Measurements from ENCODE around the gene NCLN. TPM values are rescaled to one million over a fixed set of nuclear protein-coding genes. Genes with fewer than 3 reads are reported as not detected.

Gene NCLN
- total RNA-seq, 1 donor from 2014 or later: 12.2 TPM

DNA sequence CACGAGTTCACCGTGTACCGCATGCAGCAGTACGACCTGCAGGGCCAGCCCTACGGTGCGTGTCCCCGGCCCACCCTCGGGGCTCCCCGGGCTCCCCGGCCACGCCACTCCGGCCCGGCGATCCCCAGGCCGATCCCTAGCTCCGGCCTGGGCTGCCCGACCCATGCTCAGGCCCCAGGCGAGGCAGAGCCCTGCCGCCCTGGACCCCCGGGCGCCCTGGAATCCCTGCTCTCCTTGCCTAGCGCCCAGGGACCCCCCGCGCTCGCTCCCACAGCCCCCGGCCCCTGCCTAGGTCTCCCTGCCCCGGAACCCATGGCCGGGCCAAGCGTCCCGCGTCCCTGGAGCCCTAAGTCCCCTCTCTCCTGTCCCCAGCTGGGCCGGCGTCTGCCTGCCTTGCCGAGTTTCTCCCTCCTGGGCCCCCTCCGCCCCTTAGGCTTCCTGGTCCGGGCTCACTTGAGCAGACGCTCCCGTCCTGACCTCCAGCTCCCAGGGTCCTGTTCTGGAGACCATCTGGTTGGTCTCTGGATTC lies 494 bp downstream of the NCLN start:
- Histone ChIP-seq H4K20me1 (ENCODE audit: low read depth) (peaks cover 43% of the 10 kb centered on the region), H3K4me2 (peak overlapping the region; percentile 100), H3K9ac (peak overlapping the region; percentile 92), H3K27me3 (no peaks in the 10 kb centered on the region), H3K4me3 (peak overlapping the region; percentile 82), H2AFZ (replicated peaks) (peak overlapping the region; percentile 58), H3K9me3 (ENCODE audit: low read depth) (no peaks in the 10 kb centered on the region), H3K4me1 (peaks cover 10% of the 10 kb centered on the region), H3F3A (ENCODE audit: low read depth) (no peaks in the 10 kb centered on the region), H3K79me2 (ENCODE audit: low read depth) (peaks cover 47% of the 10 kb centered on the region), H3K27ac (no peak overlapping the region), H3K36me3 (no peaks in the 10 kb centered on the region)
- H3K36me3 Mint-ChIP-seq: no peaks in the 10 kb centered on the region
- H3K4me3 Mint-ChIP-seq: peak overlapping the region; percentile 92
- H3K4me1 Mint-ChIP-seq: peaks cover 14% of the 10 kb centered on the region
- H3K27me3 Mint-ChIP-seq (ENCODE audit: insufficient read depth, low read depth): peaks cover 5% of the 10 kb centered on the region
- H3K9me3 Mint-ChIP-seq: no peaks in the 10 kb centered on the region
- peak overlapping the region; percentile 72 for H3K27ac Mint-ChIP-seq
- no peak for TF ChIP-seq EZH2phosphoT487 (IDR thresholded peaks at IDR 0.05)
- no peak for TF ChIP-seq EZH2 (IDR thresholded peaks at IDR 0.05)
- peak; percentile 41 for DNase-seq (ENCODE audit: low spot score)

DNA sequence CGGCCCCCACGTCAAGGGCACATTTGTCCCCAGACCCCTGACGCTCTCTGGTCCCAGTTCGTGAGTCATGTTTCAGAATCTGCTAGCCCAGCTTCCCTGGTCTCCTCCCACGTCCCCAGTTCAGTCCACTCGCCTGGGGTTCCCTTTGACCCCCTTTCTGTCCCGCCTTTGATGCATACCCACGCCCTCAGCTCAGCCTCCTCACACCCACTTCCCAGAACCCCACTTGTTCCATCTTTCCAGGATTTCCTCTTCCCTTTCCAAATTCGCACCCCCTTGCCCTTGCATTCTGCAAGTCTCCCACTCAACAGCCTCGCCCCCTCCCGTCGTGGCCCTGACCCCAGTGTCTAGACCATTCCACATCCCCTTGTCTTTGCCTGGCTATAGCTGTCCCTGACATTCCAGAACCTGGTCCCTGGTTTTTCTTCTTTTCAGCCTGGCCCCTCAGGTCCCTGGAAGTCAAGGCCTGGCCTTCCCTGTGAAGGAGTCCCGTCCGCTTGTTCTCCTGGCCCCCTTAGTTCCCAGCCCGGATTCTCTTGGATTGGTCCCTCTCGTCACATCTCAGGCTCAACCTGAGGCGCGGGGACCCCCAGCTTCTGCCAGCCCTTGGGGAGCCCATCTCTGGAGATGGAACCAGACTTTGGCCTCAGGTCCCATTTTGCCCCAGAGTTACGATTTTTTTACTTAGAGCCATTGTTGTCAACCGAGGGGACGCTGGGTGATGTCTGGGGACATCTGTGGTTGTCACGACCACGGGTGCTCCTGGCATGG lies 1.3 kb downstream of the NCLN start:
- Histone ChIP-seq H3F3A (ENCODE audit: low read depth) (no peaks in the 10 kb centered on the region), H3K27me3 (no peaks in the 10 kb centered on the region), H3K4me2 (peak overlapping the region; percentile 100), H3K9ac (peak overlapping the region; percentile 92), H3K36me3 (no peaks in the 10 kb centered on the region), H3K27ac (no peak overlapping the region), H3K4me3 (peak overlapping the region; percentile 82), H4K20me1 (ENCODE audit: low read depth) (peaks cover 51% of the 10 kb centered on the region), H2AFZ (replicated peaks) (no peak overlapping the region), H3K79me2 (ENCODE audit: low read depth) (peaks cover 56% of the 10 kb centered on the region), H3K9me3 (ENCODE audit: low read depth) (no peaks in the 10 kb centered on the region), H3K4me1 (peaks cover 10% of the 10 kb centered on the region)
- no peaks in the 10 kb centered on the region for H3K9me3 Mint-ChIP-seq
- H3K27me3 Mint-ChIP-seq (ENCODE audit: insufficient read depth, low read depth): peaks cover 5% of the 10 kb centered on the region
- no peak for TF ChIP-seq EZH2 (IDR thresholded peaks at IDR 0.05)
- TF ChIP-seq, protein P1, sequence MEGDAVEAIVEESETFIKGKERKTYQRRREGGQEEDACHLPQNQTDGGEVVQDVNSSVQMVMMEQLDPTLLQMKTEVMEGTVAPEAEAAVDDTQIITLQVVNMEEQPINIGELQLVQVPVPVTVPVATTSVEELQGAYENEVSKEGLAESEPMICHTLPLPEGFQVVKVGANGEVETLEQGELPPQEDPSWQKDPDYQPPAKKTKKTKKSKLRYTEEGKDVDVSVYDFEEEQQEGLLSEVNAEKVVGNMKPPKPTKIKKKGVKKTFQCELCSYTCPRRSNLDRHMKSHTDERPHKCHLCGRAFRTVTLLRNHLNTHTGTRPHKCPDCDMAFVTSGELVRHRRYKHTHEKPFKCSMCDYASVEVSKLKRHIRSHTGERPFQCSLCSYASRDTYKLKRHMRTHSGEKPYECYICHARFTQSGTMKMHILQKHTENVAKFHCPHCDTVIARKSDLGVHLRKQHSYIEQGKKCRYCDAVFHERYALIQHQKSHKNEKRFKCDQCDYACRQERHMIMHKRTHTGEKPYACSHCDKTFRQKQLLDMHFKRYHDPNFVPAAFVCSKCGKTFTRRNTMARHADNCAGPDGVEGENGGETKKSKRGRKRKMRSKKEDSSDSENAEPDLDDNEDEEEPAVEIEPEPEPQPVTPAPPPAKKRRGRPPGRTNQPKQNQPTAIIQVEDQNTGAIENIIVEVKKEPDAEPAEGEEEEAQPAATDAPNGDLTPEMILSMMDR (IDR thresholded peaks at IDR 0.05): no peak
- no peak for TF ChIP-seq EZH2phosphoT487 (IDR thresholded peaks at IDR 0.05)
- peaks cover 14% of the 10 kb centered on the region for H3K4me1 Mint-ChIP-seq
- no peak for DNase-seq (ENCODE audit: low spot score)
- no peaks in the 10 kb centered on the region for H3K36me3 Mint-ChIP-seq
- peak overlapping the region; percentile 92 for H3K4me3 Mint-ChIP-seq
- H3K27ac Mint-ChIP-seq: peak overlapping the region; percentile 72

DNA sequence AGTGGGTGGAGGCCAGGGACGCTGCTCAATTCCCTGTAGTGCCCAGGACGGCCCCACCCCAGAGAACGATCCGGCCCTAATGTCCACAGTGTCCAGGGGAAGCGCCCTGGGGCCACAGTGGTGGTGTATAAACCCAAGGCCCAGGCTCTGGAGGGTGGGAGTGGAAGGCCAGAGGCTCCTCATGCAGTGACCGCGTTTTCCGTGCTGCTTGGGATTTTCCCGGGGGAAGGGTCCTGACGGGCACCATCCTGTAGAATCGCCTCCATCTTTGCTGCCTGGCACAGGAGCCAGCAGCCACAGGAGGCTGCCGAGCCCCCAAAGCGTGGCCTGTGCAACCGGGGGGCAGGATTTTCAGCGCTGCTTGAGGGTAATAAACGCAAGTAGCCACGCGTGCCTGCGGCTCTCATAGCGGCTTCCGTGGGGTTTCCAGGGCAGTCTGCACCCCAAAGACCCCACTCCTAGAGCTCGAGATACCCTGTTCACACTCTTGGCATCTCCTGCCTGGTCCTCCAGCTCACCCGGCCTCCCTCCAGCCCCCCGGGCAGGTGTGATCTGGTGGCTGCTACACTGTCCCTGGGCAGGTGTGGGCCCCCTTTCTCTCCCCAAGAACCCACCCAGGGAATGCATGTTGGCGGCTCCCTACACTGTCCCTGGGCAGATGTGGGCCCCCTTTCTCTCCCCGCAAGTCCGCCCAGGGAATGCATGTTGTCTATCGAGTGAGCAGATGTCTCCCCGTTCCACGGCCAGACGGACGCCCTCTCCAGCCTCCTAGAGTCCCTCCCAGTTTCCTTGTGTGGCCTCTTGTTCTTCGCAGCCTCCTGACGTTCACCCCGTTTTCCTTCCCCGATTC lies 2.2 kb downstream of the NCLN start:
- H3K27ac Mint-ChIP-seq: no peak overlapping the region
- peak overlapping the region; percentile 92 for H3K4me3 Mint-ChIP-seq

More for the DNA sequence above, 2.2 kb downstream of the NCLN start:
- H3K9me3 ChIP-seq (ENCODE audit: low read depth): no peaks in the 10 kb centered on the region
- Mint-ChIP-seq H3K36me3 (no peaks in the 10 kb centered on the region), H3K4me1 (peaks cover 14% of the 10 kb centered on the region), H3K27me3 (ENCODE audit: insufficient read depth, low read depth) (peaks cover 5% of the 10 kb centered on the region), H3K9me3 (no peaks in the 10 kb centered on the region)
- no peaks in the 10 kb centered on the region for H3F3A ChIP-seq (ENCODE audit: low read depth)
- H2AFZ ChIP-seq (replicated peaks): no peak overlapping the region
- no peak overlapping the region for H3K27ac ChIP-seq
- H3K27me3 ChIP-seq: no peaks in the 10 kb centered on the region
- DNase-seq (ENCODE audit: low spot score): no peak
- peak overlapping the region; percentile 100 for H3K4me2 ChIP-seq
- TF ChIP-seq, protein P1 (IDR thresholded peaks at IDR 0.05): no peak
- TF ChIP-seq EZH2 (IDR thresholded peaks at IDR 0.05) (no peak), EZH2phosphoT487 (IDR thresholded peaks at IDR 0.05) (no peak)
- peak overlapping the region; percentile 57 for H3K9ac ChIP-seq
- H3K36me3 ChIP-seq: no peaks in the 10 kb centered on the region
- peaks cover 56% of the 10 kb centered on the region for H3K79me2 ChIP-seq (ENCODE audit: low read depth)
- no peak overlapping the region for H3K4me3 ChIP-seq
- peaks cover 51% of the 10 kb centered on the region for H4K20me1 ChIP-seq (ENCODE audit: low read depth)
- H3K4me1 ChIP-seq: peaks cover 10% of the 10 kb centered on the region

All from neural progenitor cell (in vitro differentiated cells).